Measurements from ENCODE around the gene CAPZA1. TPM values are rescaled to one million over a fixed set of nuclear protein-coding genes. Genes with fewer than 3 reads are reported as not detected.

The CAPZA1 gene
- total and polyA plus RNA-seq, 2 donors (not counting 1 experiment from before 2014, with no cell fraction given), result 201 to 262 TPM

DNA sequence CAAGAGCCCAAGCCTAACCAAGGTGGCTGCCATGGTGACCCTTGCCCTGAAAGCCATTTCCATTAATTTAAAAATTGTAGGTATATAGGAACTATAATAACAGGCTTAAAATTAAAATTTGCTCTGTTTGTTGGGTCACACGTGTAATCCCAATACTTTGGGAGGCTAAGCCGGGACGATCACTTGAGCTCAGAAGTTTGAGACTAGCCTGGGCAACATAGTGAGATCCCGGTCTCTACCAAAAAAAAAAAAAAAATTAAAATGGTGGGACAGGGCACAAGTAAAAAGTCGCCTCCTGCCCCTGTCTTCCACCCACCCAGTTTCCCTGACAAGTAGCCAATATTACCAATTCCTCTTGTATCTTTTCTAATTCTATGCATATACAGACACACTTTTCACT, 6.6 kb downstream of the CAPZA1 start:
- H3K4me2 ChIP-seq (ENCODE audit: extremely low read depth, insufficient read depth, low read length), result no peak overlapping the region
- no peaks in the 10 kb centered on the region for H3K9me3 ChIP-seq (ENCODE audit: control insufficient read depth, insufficient read depth, low read depth, low read length)
- no peak overlapping the region for H3K27ac ChIP-seq (ENCODE audit: insufficient read depth, low read length)
- DNase-seq (ENCODE audit: low read depth in 2 of 2), result no peak
- H3K27me3 ChIP-seq (ENCODE audit: control insufficient read depth, insufficient read depth, low read length), result no peaks in the 10 kb centered on the region
- H2AFZ ChIP-seq (ENCODE audit: low read length), result no peak overlapping the region
- H3K36me3 ChIP-seq (ENCODE audit: control insufficient read depth, insufficient read depth, low read length), result peaks cover 2% of the 10 kb centered on the region
- no peak overlapping the region for H3K9ac ChIP-seq (ENCODE audit: insufficient read depth, low read length)
- H3K4me3 ChIP-seq (replicated peaks in 1 of 4; ENCODE audit: control extremely low read depth in 1 of 4, insufficient read depth in 1 of 4, low read depth in 3 of 4, low read length in 4 of 4), result no peak overlapping the region
- H3K79me2 ChIP-seq (ENCODE audit: control insufficient read depth, insufficient read depth, low read length), result peaks cover 95% of the 10 kb centered on the region
- H3K4me1 ChIP-seq (ENCODE audit: control insufficient read depth, extremely low read depth, insufficient read depth, low read length), result peaks cover 2% of the 10 kb centered on the region
- TF ChIP-seq, protein P1, sequence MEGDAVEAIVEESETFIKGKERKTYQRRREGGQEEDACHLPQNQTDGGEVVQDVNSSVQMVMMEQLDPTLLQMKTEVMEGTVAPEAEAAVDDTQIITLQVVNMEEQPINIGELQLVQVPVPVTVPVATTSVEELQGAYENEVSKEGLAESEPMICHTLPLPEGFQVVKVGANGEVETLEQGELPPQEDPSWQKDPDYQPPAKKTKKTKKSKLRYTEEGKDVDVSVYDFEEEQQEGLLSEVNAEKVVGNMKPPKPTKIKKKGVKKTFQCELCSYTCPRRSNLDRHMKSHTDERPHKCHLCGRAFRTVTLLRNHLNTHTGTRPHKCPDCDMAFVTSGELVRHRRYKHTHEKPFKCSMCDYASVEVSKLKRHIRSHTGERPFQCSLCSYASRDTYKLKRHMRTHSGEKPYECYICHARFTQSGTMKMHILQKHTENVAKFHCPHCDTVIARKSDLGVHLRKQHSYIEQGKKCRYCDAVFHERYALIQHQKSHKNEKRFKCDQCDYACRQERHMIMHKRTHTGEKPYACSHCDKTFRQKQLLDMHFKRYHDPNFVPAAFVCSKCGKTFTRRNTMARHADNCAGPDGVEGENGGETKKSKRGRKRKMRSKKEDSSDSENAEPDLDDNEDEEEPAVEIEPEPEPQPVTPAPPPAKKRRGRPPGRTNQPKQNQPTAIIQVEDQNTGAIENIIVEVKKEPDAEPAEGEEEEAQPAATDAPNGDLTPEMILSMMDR (conservative IDR thresholded peaks at IDR 0.05 in 1 of 2, IDR thresholded peaks at IDR 0.05 in 1 of 2; ENCODE audit: low read depth in 1 of 2, low read length in 2 of 2), result no peak
- TF ChIP-seq EZH2 (IDR thresholded peaks at IDR 0.05; ENCODE audit: low read length, missing control alignments), result no peak
- H4K20me1 ChIP-seq (ENCODE audit: control insufficient read depth, extremely low read depth, insufficient read depth, low read length), result peaks cover 4% of the 10 kb centered on the region

DNA sequence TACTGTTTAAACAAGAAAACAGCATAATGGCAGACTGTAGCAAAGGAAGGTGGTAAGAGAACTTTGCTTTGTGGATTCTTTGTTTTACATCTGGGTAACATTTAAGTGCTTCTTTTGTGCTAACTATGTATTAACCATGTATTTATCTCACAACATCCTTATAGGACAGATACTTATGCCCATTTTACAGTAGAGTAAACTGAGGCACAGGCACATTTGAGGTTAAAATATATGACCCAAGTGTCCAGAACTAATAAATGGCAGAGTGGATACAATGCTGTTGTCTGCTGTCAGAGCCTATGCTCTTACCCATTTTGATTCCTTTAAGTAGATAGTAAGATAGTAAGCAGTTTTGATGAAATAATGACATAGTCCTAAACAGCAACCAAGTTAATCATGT, 7.3 kb downstream of the CAPZA1 start:
- no peaks in the 10 kb centered on the region for H3K9me3 ChIP-seq (ENCODE audit: control insufficient read depth, insufficient read depth, low read depth, low read length)
- H3K4me3 ChIP-seq (replicated peaks in 1 of 4; ENCODE audit: control extremely low read depth in 1 of 4, insufficient read depth in 1 of 4, low read depth in 3 of 4, low read length in 4 of 4), result no peak overlapping the region
- no peaks in the 10 kb centered on the region for H3K27me3 ChIP-seq (ENCODE audit: control insufficient read depth, insufficient read depth, low read length)
- no peak overlapping the region for H2AFZ ChIP-seq (ENCODE audit: low read length)
- H3K4me1 ChIP-seq (ENCODE audit: control insufficient read depth, extremely low read depth, insufficient read depth, low read length), result peaks cover 2% of the 10 kb centered on the region
- H4K20me1 ChIP-seq (ENCODE audit: control insufficient read depth, extremely low read depth, insufficient read depth, low read length), result peaks cover 4% of the 10 kb centered on the region
- no peak overlapping the region for H3K27ac ChIP-seq (ENCODE audit: insufficient read depth, low read length)
- H3K9ac ChIP-seq (ENCODE audit: insufficient read depth, low read length), result no peak overlapping the region
- no peak for DNase-seq (ENCODE audit: low read depth in 2 of 2)
- TF ChIP-seq, protein P1 (conservative IDR thresholded peaks at IDR 0.05 in 1 of 2, IDR thresholded peaks at IDR 0.05 in 1 of 2; ENCODE audit: low read depth in 1 of 2, low read length in 2 of 2), result no peak
- TF ChIP-seq EZH2 (IDR thresholded peaks at IDR 0.05; ENCODE audit: low read length, missing control alignments), result no peak
- H3K36me3 ChIP-seq (ENCODE audit: control insufficient read depth, insufficient read depth, low read length), result peaks cover 2% of the 10 kb centered on the region
- no peak overlapping the region for H3K4me2 ChIP-seq (ENCODE audit: extremely low read depth, insufficient read depth, low read length)
- peaks cover 95% of the 10 kb centered on the region for H3K79me2 ChIP-seq (ENCODE audit: control insufficient read depth, insufficient read depth, low read length)

DNA sequence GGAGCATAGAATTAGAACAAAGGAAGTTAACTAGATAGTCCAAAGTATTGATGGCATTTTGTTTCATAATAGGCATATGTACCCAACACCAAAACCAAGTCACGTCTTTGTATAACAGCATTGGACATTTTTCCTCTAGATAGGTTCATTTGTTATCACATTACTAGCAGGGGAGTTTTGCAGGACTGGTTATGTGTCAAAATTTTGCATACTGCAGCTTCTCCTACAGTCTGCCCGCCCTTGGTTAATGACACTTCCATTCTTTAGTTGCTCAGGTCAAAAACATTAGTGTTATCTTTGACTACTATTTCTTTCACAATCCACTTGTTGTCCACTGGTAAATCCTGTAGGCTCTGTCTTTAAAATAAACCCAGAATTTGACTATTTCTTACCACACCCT, 8.9 kb downstream of the CAPZA1 start:
- H4K20me1 ChIP-seq (ENCODE audit: control insufficient read depth, extremely low read depth, insufficient read depth, low read length), result peaks cover 2% of the 10 kb centered on the region
- peaks cover 96% of the 10 kb centered on the region for H3K79me2 ChIP-seq (ENCODE audit: control insufficient read depth, insufficient read depth, low read length)
- no peak overlapping the region for H2AFZ ChIP-seq (ENCODE audit: low read length)
- no peaks in the 10 kb centered on the region for H3K27me3 ChIP-seq (ENCODE audit: control insufficient read depth, insufficient read depth, low read length)
- H3K9ac ChIP-seq (ENCODE audit: insufficient read depth, low read length), result no peak overlapping the region
- H3K9me3 ChIP-seq (ENCODE audit: control insufficient read depth, insufficient read depth, low read depth, low read length), result no peaks in the 10 kb centered on the region
- TF ChIP-seq, protein P1 (conservative IDR thresholded peaks at IDR 0.05 in 1 of 2, IDR thresholded peaks at IDR 0.05 in 1 of 2; ENCODE audit: low read depth in 1 of 2, low read length in 2 of 2), result no peak
- TF ChIP-seq EZH2 (IDR thresholded peaks at IDR 0.05; ENCODE audit: low read length, missing control alignments), result no peak
- no peak overlapping the region for H3K4me2 ChIP-seq (ENCODE audit: extremely low read depth, insufficient read depth, low read length)
- H3K27ac ChIP-seq (ENCODE audit: insufficient read depth, low read length), result no peak overlapping the region
- H3K36me3 ChIP-seq (ENCODE audit: control insufficient read depth, insufficient read depth, low read length), result peaks cover 2% of the 10 kb centered on the region
- H3K4me1 ChIP-seq (ENCODE audit: control insufficient read depth, extremely low read depth, insufficient read depth, low read length), result peaks cover 2% of the 10 kb centered on the region
- no peak overlapping the region for H3K4me3 ChIP-seq (replicated peaks in 1 of 4; ENCODE audit: control extremely low read depth in 1 of 4, insufficient read depth in 1 of 4, low read depth in 3 of 4, low read length in 4 of 4)
- DNase-seq (ENCODE audit: low read depth in 2 of 2), result no peak
